HG03442 (cell line): ENCODE results near the gene ILF3.
A peak's percentile ranks its signal among the peaks of the same experiment; 100 is the strongest.
"Not testable (repeated sequence)": the region's sequence is repeated elsewhere in the genome, so short reads cannot be mapped to it uniquely, and the experiment has no call there.

Experiments used
- ATAC-seq: cut with Tn5 transposase; IDR thresholded peaks from one replicate; pipeline ENCODE4 v1.9.1; 2021; ENCODE audit warnings: mild to moderate bottlenecking, moderate library complexity; ENCODE audit not compliant: unreplicated experiment

Gene ILF3

DNA sequence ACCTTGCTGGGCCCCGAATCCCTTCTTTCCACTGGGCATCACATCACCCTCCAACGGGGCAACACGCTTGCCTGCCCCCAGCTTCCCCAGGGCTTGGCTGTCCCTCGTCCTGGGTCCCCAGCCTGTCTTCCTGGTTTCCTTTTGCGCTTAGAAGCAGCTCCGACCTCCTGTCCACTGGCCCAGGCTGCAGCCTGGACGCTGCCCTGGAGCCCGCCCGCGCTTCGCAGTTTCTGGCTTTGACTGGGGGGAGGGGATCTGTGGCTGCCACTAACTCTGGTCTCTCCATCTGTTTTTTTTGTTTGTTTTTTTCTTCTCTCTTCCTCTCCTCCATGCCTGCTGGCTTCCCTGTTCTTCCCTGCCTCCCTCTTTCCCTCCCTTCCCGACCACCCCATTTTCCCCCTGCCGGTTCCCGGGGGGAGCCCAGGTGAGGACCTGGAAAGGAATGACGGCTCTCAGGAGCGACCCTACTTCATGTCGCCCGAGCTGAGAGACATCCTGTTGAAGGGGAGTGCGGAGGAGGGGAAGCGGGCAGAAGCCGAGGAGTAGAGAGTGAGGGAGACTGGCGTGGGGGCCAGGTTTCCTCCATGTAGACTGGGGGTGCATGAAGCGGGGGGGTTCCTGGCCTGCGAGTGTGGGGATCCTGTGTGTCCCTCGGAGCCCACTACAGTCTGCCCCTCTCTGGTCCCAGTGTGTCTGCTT, 11.5 kb upstream of the ILF3 start:
- no peak for ATAC-seq

DNA sequence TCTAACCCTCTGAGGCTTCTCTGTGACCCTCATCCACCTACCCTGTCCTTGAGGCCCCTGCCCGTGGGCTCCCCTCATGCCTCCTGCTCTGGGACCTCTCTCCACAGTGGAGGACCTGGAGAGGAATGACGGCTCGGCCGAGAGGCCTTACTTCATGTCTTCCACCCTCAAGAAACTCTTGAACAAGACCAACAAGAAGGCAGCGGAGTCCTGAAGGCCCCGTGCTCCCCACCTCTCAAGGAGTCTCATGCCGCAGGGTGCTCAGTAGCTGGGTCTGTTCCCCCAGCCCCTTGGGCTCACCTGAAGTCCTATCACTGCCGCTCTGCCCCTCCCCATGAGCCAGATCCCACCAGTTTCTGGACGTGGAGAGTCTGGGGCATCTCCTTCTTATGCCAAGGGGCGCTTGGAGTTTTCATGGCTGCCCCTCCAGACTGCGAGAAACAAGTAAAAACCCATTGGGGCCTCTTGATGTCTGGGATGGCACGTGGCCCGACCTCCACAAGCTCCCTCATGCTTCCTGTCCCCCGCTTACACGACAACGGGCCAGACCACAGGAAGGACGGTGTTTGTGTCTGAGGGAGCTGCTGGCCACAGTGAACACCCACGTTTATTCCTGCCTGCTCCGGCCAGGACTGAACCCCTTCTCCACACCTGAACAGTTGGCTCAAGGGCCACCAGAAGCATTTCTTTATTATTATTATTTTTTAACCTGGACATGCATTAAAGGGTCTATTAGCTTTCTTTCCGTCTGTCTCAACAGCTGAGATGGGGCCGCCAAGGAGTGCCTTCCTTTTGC, 10.8 kb upstream of the ILF3 start:
- ATAC-seq: no peak

DNA sequence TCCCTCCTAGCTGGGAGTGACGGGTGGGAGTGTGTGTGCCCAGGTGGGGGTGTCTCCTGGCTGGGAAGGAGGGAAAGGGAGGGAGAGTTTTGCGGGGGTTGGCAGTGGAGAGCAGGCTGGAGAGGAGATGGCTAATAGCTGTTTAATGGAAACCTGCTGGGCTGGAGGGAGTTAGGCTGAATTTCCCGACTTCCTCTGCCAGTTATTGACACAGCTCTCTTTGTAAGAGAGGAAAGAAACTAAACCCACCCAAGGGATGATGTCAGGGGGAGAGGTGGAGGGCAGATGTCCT, 10.2 kb upstream of the ILF3 start:
- no peak for ATAC-seq

DNA sequence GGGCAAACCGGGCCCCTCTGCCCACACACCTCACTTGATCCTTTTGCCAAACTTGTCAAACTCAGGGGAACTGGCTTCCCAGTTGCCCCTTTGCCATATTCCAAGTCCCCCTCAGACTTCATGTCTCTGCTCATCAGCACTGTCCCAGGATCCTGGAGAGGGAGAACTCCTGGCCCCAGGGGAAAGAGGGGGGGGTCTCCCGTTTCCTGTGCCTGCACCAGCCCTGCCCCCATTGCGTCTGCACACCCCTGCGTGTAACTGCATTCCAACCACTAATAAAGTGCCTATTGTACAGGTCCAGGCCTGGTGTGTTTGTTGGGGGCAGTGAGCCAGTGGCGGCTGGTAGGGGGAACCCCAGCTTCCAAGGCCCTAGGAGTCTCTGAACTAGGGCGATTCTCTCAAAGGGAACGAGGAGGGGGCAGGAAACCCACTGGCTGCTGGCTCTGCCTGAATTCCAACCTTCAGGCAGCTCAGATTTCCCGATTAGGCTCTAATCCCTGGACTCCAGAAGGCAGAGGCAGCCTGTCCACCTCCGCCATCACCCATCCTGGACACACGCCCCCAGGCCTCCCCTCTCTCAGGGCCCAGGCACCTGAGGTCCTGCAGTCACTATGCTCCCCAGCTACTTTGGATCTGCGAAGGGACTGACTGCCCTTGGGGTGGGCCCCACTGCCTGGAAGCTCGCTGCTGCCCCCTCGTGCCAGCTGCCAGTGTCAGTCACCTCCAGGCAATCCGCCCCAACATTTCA, 9.7 kb upstream of the ILF3 start:
- no peak for ATAC-seq

DNA sequence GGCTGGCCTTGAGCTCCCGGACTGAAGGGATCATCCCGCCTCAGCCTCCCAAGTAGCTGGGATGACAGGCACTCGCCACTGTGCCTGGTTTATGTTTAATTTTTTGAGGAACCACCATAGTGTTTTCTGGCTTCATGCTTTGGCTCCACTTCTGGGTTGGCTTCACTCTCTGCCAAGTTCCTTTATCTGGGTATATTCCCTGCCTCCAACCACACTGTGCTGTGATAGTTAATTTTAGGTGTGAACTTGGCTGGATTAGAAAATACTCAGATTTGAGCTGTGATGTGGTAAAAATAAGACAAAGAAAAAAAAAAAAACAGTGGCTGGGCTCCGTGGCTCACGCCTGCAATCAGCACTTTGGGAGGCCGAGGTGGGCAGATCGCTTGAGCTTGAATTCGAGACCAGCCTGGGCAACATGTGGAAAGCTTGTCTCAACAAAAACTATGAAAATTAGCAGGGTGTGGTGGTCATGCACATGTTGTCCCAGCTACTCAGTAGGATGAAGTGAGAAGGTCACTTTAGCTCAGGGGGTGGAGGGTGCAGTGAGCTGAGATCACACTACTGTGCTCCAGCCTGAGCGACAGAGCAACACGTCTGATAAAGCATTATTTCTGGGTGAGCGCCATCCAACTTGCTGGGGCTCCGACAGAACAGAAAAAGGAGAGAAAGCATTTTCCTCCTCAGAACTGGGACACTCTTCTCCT, 7.5 kb upstream of the ILF3 start:
- no peak for ATAC-seq

DNA sequence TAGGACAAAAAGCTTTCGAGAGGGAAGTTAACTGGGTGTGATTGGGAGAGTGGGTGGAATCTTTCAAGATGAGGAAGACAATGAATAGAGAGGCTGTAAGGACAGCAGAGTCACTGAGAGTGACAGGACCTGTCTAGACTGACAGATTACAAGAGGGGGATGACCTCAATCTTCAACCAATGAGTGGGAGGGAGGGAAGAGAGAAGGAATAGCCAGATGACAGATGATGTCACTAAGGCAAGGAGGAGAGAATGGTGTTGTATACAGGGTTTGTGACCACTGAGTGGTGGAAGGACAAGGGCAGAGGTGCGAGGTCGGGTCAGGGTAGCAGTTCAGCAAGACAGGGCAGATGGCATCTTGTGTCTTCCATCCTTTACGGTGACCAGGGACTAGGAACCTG, 5.8 kb upstream of the ILF3 start:
- ATAC-seq: no peak

DNA sequence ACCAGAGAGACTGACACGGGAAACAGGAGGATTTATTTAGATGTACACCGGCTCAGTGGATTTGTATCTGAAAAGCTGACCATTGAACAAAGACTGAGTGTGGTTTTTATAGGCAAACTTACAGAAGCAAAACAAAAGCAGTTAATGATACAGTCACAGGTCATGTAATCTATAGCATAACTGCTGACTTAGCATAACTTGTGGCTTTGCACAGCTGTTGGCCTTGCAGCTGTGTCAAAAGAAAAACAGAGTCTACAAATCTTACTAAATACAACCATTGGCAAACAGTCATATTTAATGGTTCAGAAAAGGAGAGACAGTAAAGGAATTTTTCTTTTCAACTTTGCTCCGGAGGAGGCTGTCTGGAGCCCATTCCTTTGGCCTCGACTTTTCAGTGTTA, 2.3 kb upstream of the ILF3 start:
- no peak for ATAC-seq

DNA sequence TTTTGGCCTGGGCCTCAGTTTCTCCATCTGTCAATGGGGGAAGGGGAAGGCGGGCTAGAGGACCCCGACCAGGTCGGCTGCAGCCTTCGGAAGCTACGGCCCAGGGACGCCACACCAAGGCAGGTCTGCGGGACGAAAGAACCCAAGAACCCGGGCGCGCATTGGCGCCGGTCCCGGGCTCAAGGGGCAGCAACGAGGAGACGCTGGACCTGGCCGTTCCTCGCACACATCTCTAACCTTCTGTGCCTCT, 739 bp upstream of the ILF3 start:
- no peak for ATAC-seq

DNA sequence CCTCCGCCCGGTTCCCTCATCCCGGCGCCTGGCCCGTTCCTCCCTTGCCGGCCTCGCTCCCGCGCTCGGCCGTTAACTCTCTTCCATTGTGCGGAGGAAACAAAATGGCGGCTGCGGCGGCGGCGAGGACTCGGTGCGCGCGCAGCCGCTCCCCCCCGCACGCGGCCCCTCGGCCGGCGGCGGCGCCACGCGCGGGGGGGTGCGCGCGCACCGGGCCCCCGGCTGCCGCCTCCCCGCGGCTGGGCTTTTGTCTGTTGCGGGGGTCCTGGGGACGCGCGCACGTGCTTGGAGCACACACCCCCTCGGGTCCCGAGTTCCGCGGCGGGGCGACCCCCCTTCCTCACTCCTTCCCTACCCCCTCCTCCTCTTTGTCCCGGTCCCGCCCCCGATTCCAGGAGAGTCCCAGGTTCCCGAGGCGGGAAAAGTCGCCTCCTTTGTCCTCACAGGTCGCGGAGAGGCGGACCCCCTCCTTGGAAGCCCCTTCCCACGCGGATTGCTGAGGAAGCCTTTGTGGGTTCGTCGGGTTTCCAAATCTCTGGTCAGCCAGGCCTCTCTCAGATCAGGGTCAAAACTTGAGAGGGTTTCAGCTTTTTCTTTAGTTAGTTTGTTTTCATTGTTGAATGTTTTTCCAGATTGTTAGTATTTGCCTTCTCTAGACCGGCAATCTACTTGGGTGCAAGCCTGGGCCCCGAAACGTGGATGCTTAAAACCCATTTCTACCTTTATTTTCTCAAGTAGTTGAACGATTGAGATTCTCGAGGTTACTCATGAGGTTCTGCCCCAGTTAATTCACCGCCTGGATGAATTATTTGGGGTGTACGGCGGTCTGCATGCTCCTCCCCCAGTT, 687 bp downstream of the ILF3 start:
- peak; percentile 13 for ATAC-seq

DNA sequence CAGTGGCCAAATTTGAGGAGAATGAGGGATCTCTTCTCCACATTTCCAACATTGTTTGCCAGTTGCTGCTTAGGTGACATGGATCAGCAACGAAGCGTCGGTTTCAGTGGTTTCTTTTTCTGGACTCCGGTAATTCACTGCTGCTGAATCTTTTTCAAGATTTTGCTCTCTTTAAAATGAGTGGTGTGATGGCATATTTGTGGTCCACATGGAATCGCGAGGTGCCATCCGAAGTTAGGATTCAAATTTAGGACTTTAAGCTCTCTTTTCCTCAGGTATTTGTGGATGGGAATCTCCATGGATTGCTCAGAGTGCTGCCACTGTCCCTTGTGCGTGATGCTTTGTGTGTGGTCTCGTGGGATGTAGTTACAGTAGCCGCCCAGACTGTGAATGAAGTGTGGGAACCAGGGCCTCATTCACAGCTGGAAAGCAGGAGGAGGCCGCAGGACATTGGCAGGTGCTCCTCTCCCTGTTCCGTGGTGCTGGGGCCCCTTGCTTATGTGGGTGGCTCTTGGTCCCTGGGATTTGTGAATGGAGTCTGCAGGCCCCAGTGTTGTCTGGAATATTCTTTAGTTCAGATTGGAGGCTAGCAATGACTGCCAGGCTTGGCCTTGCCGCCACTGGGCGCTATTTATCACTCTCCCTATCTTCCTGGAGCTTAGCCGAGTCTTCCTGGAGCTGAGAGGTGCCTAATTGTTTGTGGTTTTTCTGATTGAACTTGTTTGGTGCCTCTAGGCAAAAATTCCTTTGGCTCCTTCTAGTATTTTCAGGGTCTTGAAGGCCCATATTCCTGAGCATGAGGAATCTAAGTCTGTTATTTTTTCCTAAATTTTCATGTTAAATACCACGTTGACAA, 1.5 kb downstream of the ILF3 start:
- no peak for ATAC-seq

DNA sequence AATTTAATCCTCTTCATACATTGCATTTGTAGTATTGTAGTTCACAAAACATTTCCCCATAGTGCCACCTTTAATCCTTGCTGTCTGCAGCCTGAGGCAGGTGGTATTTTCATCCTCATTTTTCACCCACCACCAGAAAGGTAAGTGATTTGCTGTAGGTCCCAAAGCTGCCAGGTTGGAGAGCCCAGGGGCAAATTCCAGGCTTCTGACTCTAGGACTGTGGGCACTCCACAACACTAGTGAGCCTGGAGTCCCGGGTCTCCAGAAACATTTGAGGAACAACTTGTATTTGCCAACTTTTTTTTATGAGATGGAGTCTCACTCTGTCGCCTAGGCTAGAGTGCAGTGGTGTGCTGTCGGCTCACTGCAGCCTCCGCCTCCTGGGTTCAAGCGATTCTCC, 6.2 kb downstream of the ILF3 start:
- no peak for ATAC-seq

DNA sequence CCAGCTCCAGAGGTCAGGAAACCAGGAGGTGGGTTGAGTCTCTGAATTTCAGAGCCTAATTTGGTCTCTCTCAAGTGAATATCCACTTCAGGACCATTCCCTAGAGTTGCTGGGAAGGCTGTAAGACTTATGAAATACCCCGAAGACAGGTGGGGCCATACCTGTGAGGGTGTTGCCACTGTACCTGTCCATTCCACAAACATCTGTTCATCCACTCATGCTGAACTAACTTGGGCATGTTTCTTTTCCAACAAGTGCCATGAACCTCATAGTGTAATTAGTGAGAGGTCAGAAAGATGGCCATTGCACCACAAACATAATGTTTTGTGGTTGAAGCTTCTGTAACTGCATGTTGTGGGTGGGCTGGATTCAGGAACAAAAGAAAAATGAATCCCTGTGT, 7.8 kb downstream of the ILF3 start:
- no peak for ATAC-seq

DNA sequence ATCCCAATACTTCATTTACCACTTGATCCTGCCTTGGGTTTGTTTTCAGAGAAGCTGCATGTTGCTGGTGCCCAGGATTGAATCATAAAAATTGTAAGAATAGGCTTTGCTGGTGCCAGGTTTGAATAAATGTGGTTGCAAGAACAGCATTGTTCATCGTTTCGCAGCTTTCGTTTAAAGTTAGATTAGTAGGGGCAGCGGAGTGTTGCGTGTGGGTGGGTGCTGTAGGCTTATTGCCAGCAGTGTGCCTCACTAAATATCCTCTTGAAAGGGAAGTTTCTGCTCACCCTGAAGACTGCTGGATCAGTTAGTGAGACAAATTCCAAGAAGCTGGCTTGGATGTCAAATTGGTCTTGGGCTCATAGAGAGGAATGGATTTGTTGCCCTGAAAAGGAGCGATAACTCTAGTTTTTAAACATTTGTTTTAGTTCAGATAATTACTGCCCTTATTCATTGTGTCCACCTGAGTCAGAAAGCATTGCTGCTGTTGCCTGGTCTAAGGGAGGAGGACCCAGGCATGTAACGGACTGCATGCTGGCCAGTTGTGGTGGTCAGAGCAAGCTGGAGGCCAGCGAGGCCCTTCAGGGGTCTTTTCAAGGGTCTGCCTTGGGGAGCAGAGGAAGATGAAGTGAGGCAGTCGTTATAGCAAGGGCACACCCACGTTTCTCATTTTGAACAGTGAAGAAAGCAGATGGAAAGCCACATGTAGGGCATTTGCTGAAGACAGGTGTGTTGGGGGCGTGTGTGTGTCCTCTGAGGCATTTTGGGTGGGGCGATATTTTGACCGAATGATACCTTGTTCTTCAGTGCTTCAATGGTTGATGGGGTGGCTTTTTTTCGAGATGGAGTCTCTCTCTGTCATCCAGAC, 8.5 kb downstream of the ILF3 start:
- no peak for ATAC-seq

DNA sequence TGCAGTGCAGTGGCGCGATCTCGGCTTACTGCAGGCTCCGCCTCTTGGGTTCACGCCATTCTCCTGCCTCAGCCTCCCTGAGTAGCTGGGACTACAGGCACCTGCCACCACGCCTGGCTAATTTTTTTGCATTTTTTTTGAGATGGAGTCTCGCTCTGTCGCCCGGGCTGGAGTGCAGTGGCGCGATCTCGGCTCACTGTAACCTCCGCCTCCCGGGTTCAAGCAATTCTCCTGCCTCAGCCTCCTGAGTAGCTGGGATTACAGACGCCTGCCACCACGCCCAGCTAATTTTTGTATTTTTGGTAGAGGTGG, 9.1 kb downstream of the ILF3 start:
- ATAC-seq: not testable (repeated sequence)

DNA sequence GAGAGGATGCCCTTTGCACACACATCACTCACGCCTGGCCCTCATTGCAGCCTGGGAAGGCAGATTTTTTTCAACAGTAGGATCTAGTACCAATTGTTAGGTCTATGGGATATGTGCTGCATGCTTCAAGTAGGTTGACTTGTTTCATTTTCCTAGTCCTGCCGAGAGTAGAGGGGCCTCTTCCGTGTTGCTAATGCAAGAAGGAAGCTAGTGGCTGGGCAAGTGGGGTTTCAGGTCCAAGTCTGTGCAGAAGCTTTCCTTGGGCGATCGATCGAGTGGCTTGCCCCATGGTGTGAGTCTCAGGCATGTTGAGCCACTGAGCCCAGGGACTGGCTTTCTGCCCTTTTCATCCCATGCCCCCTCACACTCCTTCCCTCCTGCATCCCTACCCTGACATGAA, 13.7 kb downstream of the ILF3 start:
- ATAC-seq: no peak

DNA sequence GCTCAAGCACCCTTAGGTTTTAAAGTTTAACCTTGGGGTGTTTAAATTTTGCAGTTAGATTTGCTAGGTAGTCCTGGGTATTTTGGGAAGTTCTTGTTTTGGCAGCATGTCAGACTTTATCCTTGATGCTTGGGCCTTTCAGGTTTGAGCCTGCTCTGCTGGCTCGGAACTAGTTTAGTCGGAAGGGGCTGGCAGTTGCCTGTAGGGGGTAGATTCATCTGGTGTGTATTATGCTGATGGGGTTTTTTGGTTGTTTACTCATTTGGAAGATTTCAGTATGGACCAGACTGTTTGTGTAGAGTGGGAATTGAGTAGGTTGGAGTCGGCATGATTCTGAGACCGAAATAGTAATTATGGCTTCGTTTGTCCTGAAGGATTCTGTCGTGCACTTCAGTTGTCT, 15.1 kb downstream of the ILF3 start:
- no peak for ATAC-seq

DNA sequence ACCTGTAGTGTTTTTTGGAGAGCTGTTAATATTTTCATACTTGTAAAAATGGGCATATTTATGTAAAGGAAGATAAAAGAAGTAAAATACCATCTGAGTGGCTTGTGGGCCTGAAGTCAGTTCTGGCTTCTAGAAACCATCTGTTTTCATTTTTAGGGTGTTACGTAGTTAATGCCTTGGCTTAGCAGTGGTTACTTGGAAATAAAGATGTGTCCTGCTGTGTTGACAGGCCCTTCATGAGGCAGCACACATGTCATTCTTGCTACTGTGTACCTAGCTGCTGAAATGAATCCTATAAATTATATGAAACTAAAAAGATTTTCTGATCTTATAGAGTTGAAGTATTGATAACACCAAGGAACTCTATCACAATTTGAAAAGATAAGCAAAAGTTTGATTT, 16.0 kb downstream of the ILF3 start:
- no peak for ATAC-seq

DNA sequence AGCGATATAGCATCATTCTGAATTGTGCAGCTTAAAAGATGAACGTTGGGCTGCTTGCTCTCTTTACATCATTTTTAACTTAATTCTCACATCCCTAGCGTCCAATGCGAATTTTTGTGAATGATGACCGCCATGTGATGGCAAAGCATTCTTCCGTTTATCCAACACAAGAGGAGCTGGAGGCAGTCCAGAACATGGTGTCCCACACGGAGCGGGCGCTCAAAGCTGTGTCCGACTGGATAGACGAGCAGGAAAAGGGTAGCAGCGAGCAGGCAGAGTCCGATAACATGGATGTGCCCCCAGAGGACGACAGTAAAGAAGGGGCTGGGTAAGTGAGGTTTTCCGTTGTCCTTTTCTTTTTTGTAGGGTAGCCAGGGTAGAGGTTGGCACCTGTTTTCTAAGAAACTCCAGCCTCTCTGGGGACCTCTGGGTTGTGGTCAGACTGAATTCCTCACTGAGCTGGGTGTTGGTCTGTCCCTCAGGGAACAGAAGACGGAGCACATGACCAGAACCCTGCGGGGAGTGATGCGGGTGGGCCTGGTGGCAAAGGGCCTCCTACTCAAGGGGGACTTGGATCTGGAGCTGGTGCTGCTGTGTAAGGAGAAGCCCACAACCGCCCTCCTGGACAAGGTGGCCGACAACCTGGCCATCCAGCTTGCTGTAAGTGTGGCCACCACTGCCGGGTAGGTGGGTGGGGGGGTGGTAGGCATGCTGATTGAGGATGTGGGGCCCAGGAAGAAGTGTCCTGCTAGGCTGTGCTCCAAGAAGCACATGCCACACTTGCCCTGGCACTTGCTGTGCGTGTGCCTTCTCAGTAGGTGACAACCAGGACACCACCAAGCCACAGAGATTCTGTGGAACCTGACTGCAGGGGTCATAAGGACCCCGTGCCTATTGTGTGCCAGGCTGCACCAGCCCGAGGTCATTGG, 17.0 kb downstream of the ILF3 start:
- ATAC-seq: no peak
